ENCODE measurements around the gene SPTLC1.
"Not testable (repeated sequence)": the region's sequence is repeated elsewhere in the genome, so short reads cannot be mapped to it uniquely, and the experiment has no call there.

The SPTLC1 gene

GRCh38 chr9:92115071-92115858 is at the start of gene SPTLC1:
TSS of gene SPTLC1 (minus strand) at chr9:92115413. CDS start at chr9:92115370, 43 bp downstream.
- peak; percentile 27 to 97 (median 91) for DNase-seq

DNA sequence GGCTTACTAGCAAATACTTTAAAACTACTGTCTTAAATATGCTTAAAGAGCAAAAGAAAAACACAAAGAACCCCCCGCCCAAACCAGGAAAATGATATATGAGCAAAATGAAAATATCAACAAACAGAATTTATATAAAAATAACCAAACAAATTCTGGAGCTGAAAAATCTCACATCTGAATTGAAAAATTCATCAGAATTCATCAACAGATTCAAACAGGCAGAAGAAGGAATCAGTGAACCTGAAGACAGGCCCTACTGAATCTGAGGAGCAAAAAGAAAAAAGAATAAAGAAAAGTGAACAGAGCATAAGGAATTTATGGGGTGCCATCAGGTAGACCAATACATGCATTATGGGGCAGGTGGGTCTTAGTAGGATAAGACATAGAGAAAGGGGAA is 49.8 kb upstream of the SPTLC1 start:
- no peak for DNase-seq

DNA sequence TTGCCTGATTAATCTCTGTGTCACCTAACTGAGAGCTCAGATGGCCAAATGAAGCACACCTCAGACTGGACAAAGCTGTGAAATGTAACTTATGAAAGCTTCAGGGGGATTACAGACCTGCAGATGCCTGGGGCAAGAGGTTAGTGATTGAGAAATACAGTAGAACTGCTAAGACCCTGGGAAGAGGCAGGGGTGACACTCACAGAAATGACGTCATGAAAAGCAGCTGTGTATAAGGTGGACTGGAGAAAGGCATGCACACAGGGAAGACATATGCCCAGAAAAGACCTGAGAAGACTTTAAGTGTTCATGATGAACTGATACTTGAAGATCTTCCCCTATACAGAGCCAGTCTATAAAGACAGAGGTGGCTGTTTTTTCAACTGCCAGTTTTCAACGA is 49.3 kb upstream of the SPTLC1 start:
- no peak for DNase-seq

DNA sequence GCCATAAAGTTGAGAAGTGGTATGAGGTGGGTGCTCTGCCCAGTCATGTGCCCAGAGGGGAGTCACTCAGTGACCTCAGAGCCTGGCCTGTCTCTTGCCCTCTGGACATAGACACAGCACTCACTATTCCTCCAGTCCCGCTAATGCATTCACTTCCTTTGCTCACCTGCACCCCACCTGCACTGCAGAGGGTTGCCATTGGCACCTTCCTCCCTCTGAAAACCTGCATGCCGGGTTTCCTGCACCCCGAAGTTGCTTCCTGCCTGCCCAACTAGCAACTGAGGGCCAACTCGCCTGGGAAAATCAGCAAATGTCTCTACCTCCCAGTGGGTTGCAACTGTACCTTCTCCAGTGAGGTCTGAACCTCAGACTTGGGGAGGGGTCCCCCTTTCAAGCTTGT is 48.1 kb upstream of the SPTLC1 start:
- no peak for DNase-seq

DNA sequence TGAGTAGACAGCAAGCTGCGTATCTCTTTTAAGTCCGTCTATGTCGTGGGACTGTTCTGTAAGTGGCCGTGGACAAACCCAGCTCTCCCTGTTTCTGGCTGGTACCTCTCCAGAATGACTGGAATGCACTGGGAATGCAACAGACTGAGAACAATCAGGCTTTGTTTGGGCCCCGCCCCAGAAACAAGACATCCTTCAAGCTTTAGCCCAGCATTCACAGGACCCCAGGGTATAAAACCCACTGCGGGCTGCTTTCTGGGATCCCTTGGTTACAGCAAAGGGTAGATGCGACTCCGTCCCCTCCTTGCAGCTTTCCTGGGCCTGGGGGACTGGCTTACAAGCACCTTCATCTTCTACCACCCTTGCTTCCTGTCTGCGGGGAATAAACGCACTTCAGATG is 45.6 kb upstream of the SPTLC1 start:
- DNase-seq, result no peak

- no peak for DNase-seq
These were observed 43.8 kb upstream of the SPTLC1 start for GRCh38 chr9:92159058-92159457.

- no peak for DNase-seq
These were observed 42.9 kb upstream of the SPTLC1 start for GRCh38 chr9:92158097-92158601.

DNA sequence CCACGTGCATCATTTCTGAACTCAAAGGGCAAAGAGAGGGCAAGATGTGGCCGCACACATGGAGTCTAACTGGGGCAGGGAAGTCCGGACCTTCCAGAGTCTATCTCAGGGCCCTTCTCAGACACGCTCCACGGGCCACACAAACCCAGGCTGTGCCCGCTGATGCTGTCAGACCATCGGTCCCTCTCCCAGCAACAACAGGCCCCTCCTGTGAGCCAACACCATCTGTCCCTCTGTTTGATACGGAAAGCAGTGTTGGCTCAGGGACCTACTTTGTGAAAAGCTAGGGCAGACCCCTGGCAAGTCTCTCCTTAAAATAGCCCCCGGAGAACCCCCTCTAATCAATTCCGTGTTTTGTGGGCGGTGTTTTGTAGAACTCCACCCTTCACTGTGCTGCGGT is 40.5 kb upstream of the SPTLC1 start:
- not testable (repeated sequence) for DNase-seq

DNA sequence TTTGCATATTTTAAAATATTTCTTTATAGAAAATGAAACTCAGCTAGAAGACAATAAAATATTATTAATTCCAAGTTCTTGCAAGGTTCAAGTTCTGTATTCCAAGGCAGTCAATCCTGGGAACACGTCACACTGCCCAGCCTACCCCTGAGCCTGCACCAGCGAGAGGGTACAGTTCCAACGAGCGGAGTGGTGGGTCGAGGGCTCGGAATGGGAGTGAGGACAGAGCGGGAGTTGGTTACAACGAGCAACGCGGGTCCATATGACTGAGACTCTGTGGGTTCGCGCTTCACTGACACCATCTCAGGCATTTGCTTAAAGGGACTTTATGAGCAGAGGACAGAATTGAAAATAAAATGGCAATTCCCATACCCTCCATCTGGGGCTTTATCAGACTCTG is 40.0 kb upstream of the SPTLC1 start:
- no peak for DNase-seq

GRCh38 chr9:92153466-92154415 is 38.5 kb upstream of the SPTLC1 start:
- DNase-seq, result not testable (repeated sequence)

DNA sequence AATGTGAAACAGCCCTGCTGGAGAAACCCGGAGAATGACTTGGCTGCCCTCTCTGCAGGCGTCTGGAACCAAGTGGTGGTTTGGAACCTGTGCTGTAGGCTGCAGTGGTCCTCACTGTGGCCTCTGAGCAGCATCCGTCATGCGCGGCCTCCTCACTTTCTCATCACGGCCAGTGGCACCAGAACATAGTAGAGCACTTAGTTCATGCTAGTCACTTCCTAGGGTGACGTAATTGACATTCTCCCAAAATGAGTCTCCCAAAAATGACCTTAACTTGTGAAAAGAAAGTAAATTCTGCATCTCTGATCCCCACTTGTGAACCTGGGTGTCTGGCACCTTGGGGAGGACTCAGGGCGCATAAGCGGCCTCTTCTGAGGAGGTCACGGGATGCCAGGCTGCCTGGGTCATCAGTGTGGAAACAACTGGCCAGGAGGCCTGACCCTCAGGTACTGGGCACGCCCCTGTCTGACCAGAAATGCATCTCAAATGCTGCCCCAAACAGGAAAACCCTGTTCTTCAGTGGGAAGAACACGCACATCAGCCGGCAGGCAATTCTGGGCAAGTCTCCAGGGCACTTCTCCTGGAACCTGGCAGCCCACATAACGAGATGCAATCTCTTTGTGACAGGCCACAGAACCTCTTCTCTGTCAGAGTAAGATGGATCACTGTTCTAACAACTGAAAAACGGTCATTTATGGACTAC is 36.6 kb upstream of the SPTLC1 start:
- peak in 2 of 56 donors; percentile 8 to 13 for DNase-seq

DNA sequence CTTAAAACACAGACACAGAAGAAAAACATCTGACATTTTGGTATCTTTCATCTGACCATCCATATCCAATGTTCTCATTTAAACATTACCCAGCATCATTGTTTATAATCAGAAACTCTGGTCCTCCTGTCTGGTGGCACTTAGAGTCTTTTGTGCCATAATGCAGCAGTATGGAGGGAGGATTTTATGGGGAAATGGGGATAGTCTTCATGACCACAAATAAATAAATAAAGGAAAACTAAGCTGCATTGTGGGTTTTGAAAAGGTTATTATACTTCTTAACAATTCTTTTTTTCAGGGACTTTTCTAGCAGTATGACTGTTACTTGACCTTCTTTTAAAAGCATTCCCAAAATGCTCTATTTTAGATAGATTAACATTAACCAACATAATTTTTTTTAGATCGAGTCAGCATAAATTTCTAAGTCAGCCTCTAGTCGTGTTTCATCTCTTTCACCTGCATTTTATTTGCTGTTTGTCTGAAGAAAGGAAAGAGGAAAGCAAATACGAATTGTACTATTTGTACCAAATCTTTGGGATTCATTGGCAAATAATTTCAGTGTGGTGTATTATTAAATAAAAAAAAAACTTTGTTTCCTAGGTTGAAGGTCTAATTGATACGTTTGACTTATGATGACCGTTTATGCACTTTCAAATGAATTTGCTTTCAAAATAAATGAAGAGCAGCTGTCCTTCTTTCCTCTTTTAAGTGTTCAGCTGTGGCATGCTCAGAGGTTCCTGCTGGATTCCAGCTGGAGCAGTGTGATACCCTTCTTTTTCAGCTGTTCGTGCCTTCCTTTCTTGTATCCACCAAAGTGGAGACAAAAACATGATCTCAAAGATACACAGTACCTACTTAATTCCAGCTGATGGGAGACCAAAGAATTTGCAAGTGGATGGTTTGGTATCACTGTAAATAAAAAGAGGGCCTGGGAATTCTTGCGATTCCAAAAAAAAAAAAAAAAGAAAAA is 35.6 kb upstream of the SPTLC1 start:
- not testable (repeated sequence) for DNase-seq

GRCh38 chr9:92147852-92148180 is 32.6 kb upstream of the SPTLC1 start:
- DNase-seq, result no peak

DNA sequence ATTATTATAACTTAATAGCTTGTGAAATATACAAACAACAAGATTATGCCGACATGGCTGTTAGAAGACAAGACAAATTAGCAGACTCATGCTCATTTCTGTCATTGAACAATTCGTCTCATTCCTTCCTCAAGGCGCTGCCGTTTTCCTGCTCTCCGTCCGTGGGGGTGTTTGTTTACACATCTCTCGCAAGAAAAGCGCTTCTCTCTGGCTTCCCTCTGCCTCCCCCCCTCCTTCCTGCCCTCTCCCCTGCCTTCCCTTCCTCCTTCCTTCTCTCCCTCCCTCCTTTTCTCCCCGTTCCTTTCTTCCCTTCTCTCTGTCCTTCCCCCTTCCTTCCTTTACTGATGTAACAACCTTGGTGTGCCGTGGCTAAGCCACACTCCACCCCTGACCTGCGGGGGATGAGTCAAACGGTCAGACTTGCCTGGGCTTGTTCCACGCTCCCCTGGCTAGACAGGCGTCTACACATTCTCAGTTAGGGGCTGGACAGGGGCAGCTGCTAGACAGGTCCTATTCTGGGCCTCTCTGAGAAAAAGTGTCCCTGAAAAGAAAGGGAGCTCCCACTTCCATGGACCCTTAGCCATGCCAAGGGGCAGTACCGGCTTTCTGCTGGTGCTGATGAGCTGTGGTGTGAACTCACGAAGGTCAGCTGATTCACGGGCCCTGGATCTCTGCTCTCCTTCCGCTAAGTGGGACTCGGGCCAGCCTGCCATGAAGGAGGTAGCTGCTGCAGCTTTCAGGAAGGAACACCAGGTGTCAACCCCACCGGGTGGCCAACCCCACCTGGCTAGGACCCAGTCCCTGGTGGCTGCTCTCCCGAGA is 32.0 kb upstream of the SPTLC1 start:
- no peak for DNase-seq

- no peak for DNase-seq
These were observed 31.4 kb upstream of the SPTLC1 start for GRCh38 chr9:92146610-92147009.

GRCh38 chr9:92145784-92146183 is 30.6 kb upstream of the SPTLC1 start:
- not testable (repeated sequence) for DNase-seq

GRCh38 chr9:92142329-92142728 is 27.1 kb upstream of the SPTLC1 start:
- no peak for DNase-seq

DNA sequence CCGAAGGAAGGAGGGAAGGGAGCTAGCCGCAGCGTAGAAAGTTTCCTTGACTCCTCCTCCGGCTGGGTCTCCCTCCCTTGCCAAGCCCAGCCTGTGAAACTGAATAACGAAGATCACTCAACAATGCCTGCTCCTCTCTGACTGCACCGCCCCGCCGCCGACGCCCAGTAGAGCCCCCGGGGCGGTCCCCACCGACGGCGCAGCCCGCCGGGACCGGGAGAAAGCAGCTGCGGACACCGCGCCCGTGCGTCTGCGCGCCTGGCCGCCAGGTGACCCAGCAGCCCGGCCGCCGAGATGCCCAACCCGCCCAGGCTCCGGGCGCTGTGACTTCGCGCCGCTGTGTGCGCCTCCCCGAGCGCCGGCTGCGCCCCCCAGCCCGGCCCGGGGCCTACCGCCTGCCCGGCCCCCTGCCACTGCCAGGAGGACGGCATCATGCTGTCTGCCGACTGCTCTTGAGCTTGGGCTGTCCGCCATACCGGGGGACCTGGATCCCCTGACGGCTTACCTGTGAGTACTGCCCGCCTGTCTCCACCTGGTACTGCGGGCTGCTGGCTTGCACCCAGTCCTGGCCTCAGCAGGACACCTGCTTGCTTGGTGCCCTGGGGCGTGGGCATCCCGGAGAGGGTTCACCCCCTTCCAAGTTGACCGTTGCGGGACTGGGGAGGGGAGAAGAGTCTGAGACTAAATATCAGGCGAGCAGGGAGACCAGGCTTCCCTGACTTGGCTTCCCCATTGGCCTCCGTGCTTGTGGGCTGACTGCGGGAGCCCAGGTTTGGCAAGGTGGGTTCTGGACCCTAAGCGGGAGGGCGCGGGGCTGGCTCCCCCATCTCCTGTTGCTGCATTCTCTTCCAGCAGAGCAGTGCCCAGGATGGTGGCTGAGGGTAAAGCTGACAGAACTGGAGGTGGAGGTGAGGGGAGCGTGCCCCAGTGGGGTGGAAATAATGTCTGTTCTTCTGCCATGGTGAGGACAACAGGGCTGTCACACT is 26.2 kb upstream of the SPTLC1 start:
- no peak for DNase-seq

Data from nucleus accumbens (tissue), 56 donors.